Endothelial cell of umbilical vein (primary cell): ENCODE measurements around the gene COG4. TPM values are rescaled to one million over a fixed set of nuclear protein-coding genes. Genes with fewer than 3 reads are reported as not detected.

Experiments
- Bru-seq: library from RNA; stranded (reverse); fragments of 400-500 nt; gene quantifications from one replicate; lab custom pipeline; 2021; lab: Mats Ljungman, UMichigan
- BruChase-seq, 2 experiments: library from RNA; stranded (reverse); fragments of 400-500 nt; gene quantifications; one replicate each; lab custom pipeline; 2021; lab: Mats Ljungman, UMichigan
- BruUV-seq: library from RNA; stranded (reverse); fragments of 400-500 nt; replicated peaks from 2 replicates; lab custom pipeline; 2021; lab: Mats Ljungman, UMichigan
- CTCF ChIA-PET: fragments of 300-600, 350-600 bp; sonication (Branson Sonifier 250); formaldehyde crosslinking; loops from one replicate; lab custom pipeline; 2021; ENCODE audit warnings: antibody characterized with exemption, inconsistent platforms; lab: Charles Lee
- POLR2A ChIA-PET: fragments of 300-600, 350-600 bp; sonication (Branson Sonifier 250); formaldehyde crosslinking; loops from one replicate; lab custom pipeline; 2021; ENCODE audit warnings: antibody characterized with exemption, inconsistent platforms; lab: Charles Lee
- DNase-seq: peaks from one replicate; pipeline ENCODE4 v3.0.0-alpha.2; 2011; ENCODE audit warnings: low read depth, low spot score
- FAIRE-seq: peaks from 2 replicates; lab custom pipeline; 2011; peaks lifted over from hg19 to GRCh38; lab: Jason Lieb, UNC
- H2AFZ ChIP-seq: 2 replicates; pipeline ENCODE4 v1.6.0; 2012; ENCODE audit warnings: low read depth, low read length, control low read depth, inconsistent platforms
- H3K27ac ChIP-seq: 2 replicates; pipeline ENCODE4 v1.5.1; 2011; ENCODE audit warnings: low read depth, mild to moderate bottlenecking, control low read depth, low read length, moderate library complexity; ENCODE audit not compliant: insufficient read depth
- H3K27me3 ChIP-seq, 2 experiments: 2 replicates each; pipeline versions ENCODE4 v1.6.0 to v1.6.1; 2011; ENCODE audit warnings: low read length in 2 of 2, mixed read lengths in 1 of 2; ENCODE audit not compliant: control insufficient read depth in 2 of 2, insufficient read depth in 2 of 2
- H3K36me3 ChIP-seq, 2 experiments: 2 replicates in 1 of 2; 3 replicates in 1 of 2; pipeline ENCODE4 v1.5.1; 2011; ENCODE audit warnings: low read length in 2 of 2, mild to moderate bottlenecking in 1 of 2, moderate library complexity in 1 of 2; ENCODE audit not compliant: control insufficient read depth in 2 of 2, insufficient read depth in 2 of 2; ENCODE audit errors: extremely low read depth in 1 of 2
- H3K4me1 ChIP-seq: 3 replicates; pipeline ENCODE4 v1.5.1; 2011; ENCODE audit warnings: mild to moderate bottlenecking, low read length; ENCODE audit not compliant: control insufficient read depth, insufficient read depth; ENCODE audit errors: extremely low read depth
- H3K4me2 ChIP-seq: 2 replicates; pipeline ENCODE4 v1.6.1; 2011; ENCODE audit warnings: low read length, control low read depth, mixed read lengths; ENCODE audit not compliant: insufficient read depth
- H3K4me3 ChIP-seq, 3 experiments: fragments of 200-600 bp in 1 of 3; sonication (generic), shearing (Covaris generic) in 1 of 3; replicated peaks in 1 of 3; 2 replicates each; pipeline ENCODE4 v1.5.1; 2011 to 2016; ENCODE audit warnings: control low read depth in 3 of 3, low read length in 3 of 3, mild to moderate bottlenecking in 2 of 3, inconsistent platforms in 1 of 3, low read depth in 1 of 3, moderate library complexity in 1 of 3; ENCODE audit not compliant: insufficient read depth in 1 of 3
- H3K79me2 ChIP-seq: 2 replicates; pipeline ENCODE4 v1.6.0; 2012; ENCODE audit warnings: low read length, inconsistent platforms; ENCODE audit not compliant: control insufficient read depth, insufficient read depth
- H3K9ac ChIP-seq: replicated peaks from 2 replicates; pipeline ENCODE3; 2011; ENCODE audit warnings: low read length, control low read depth; ENCODE audit not compliant: insufficient read depth; ENCODE audit errors: extremely low read depth
- H3K9me1 ChIP-seq: replicated peaks from 3 replicates; pipeline ENCODE4 v1.6.0; 2011; ENCODE audit warnings: mild to moderate bottlenecking, low read length; ENCODE audit not compliant: control insufficient read depth, insufficient read depth; ENCODE audit errors: extremely low read depth
- H3K9me3 ChIP-seq: replicated peaks from 2 replicates; pipeline ENCODE4 v1.5.1; 2012; ENCODE audit warnings: low read length, inconsistent platforms; ENCODE audit not compliant: control insufficient read depth, insufficient read depth
- H4K20me1 ChIP-seq: replicated peaks from 2 replicates; pipeline ENCODE3; 2011; ENCODE audit warnings: mild to moderate bottlenecking, low read length; ENCODE audit not compliant: control insufficient read depth, insufficient read depth; ENCODE audit errors: extremely low read depth
- CTCF ChIP-seq, 2 donors: IDR thresholded peaks; 1 replicate in 1 of 2; 2 replicates in 1 of 2; pipeline ENCODE4 v1.5.1; 2011; ENCODE audit warnings: low read length in 2 of 2, mild to moderate bottlenecking in 2 of 2, moderate library complexity in 2 of 2, control low read depth in 1 of 2, inconsistent platforms in 1 of 2, low read depth in 1 of 2; ENCODE audit not compliant: insufficient read depth in 1 of 2; ENCODE audit errors: extremely low read depth in 1 of 2
- EZH2 ChIP-seq: IDR thresholded peaks from 2 replicates; pipeline ENCODE4 v1.6.1; 2012; ENCODE audit warnings: borderline replicate concordance, low read depth, mild to moderate bottlenecking, moderate library complexity, low read length, inconsistent platforms; ENCODE audit not compliant: severe bottlenecking
- GATA2 ChIP-seq: IDR thresholded peaks from 2 replicates; pipeline ENCODE4 v1.7.0; 2011; ENCODE audit warnings: low read depth, mild to moderate bottlenecking, moderate library complexity, mixed read lengths, low read length; ENCODE audit not compliant: insufficient read length, insufficient read depth
- MAX ChIP-seq: IDR thresholded peaks from 2 replicates; pipeline ENCODE4 v1.6.1; 2011; ENCODE audit not compliant: insufficient read depth, insufficient read length
- POLR2A ChIP-seq: IDR thresholded peaks from 2 replicates; pipeline ENCODE4 v1.6.1; 2012; ENCODE audit warnings: low read depth, mild to moderate bottlenecking, control low read depth, low read length
- POLR2AphosphoS5 ChIP-seq: IDR thresholded peaks from 2 replicates; pipeline ENCODE4 v1.6.1; 2012; ENCODE audit warnings: low read depth, mild to moderate bottlenecking, control low read depth, low read length, moderate library complexity; ENCODE audit not compliant: insufficient read depth
- dilution Hi-C: fragments of 300-500 bp; cut with MboI; formaldehyde crosslinking; loops from one replicate; pipeline ENCODE4 v1.15.0; 2019; ENCODE audit warnings: low sequenced_read_pairs; ENCODE audit not compliant: extremely low pct_ligation_motif_present
- intact Hi-C: fragments of 100-400 bp; cut with micrococcal nuclease; formaldehyde crosslinking; loops from one replicate; pipeline ENCODE4 v1.10.0; 2022
- long read RNA-seq: library from polyadenylated mRNA; stranded (forward); transcript quantifications from one replicate; pipeline ENCODE4 v2.0.0, GENCODE V29; 2021
- polyA minus RNA-seq, 3 experiments: library from RNA; depleted of rRNA, polyadenylated mRNA; stranded (reverse); fragments of >200 nt; gene quantifications; 1 replicate in 1 of 3; 2 replicates in 2 of 3; pipeline ENCODE4 v1.2.3, GENCODE V29; 2011
- polyA plus RNA-seq, 4 experiments: library from polyadenylated mRNA; depleted of rRNA in 3 of 4; stranded (reverse) in 3 of 4; unstranded in 1 of 4; fragments of >200 nt; gene quantifications; 2 replicates each; pipeline versions ENCODE4 v1.2.1 to v1.2.3, GENCODE V29; 2011 to 2012; ENCODE audit warnings: missing spikeins in 1 of 4
- total RNA-seq: library from RNA; stranded (reverse); gene quantifications from 2 replicates; pipeline ENCODE4 v1.2.3, GENCODE V29; 2021

Gene COG4
- total RNA-seq (46.5 and 61.2 TPM in 2 replicates), polyA plus RNA-seq (53.7 and 56.2 TPM in 2 replicates), polyA minus RNA-seq (46.8 and 58.7 TPM in 2 replicates), Bru-seq, nascent RNA (percentile 56 among the genes with signal in this experiment), BruChase-seq, experiment 1, labeled RNA remaining after a 6-hour chase (percentile 58 among the genes with signal in this experiment), BruChase-seq, experiment 2, labeled RNA remaining after a 2-hour chase (percentile 58 among the genes with signal in this experiment)
- 37.9 and 45.2 TPM in 2 replicates for polyA plus RNA-seq (2011; cell fraction: cytosol; rRNA removed)
- polyA plus RNA-seq (2011; cell fraction: nucleus; rRNA removed) = 153 and 193 TPM in 2 replicates
- polyA plus RNA-seq (2012) = 47.6 and 53.5 TPM in 2 replicates
- 21.6 TPM for polyA minus RNA-seq (2011; cell fraction: cytosol; rRNA and poly(A)+ RNA removed)
- polyA minus RNA-seq (2011; cell fraction: nucleus; rRNA and poly(A)+ RNA removed) = 33.1 and 34.6 TPM in 2 replicates
- long read RNA-seq, transcript COG4-201 (19 exons, 2,833 nt) = major isoform, 129 of 151 reads
- long read RNA-seq, partial matches to known transcripts = 1 of 151 reads
- long read RNA-seq, other reads (novel, unspliced or antisense) = 19 of 151 reads

GRCh38 chr16:70523076-70523742 lies at the start of gene COG4:
COG4 (minus strand) TSS chr16:70523554; CDS start chr16:70523543, 11 bp downstream.
- H3K9me1 ChIP-seq = no peaks in the 10 kb centered on the region
- H3K4me1 ChIP-seq = peaks cover 40% of the 10 kb centered on the region
- DNase-seq = peak; percentile 84
- H3K4me3 ChIP-seq = peak within 1 kb of the TSS; percentile 54 to 94 (median 85)
- intact Hi-C loops = loop anchor here (1.0 to 2.0 kb wide), 3 partner anchors 84 to 142 kb away; partner anchors contain the start of gene ST3GAL2
- dilution Hi-C loops = no loop called here
- ChIA-PET POLR2A (interaction anchor here (0.7 kb wide), 1 partner anchor 67 kb away, joined by 4 read pairs; no protein-coding TSS in a partner anchor), CTCF (interaction anchor here (0.9 to 1.0 kb wide), 2 partner anchors 14 to 215 kb away, joined by 3 read pairs; no protein-coding TSS in a partner anchor)
- peak within 1 kb of the TSS; percentile 93 for H3K9ac ChIP-seq
- H3K36me3 ChIP-seq = peaks cover 0 to 3% of the 10 kb centered on the region in 2 experiments
- peaks cover 57% of the 10 kb centered on the region for H3K79me2 ChIP-seq
- H3K4me2 ChIP-seq = peak within 1 kb of the TSS; percentile 95
- H3K9me3 ChIP-seq = no peaks in the 10 kb centered on the region
- H3K27ac ChIP-seq = peak within 1 kb of the TSS; percentile 82
- TF ChIP-seq POLR2AphosphoS5 (peak; percentile 90), EZH2 (no peak), POLR2A (peak; percentile 83)
- TSS peak; percentile 78 for BruUV-seq
- H2AFZ ChIP-seq = peak within 1 kb of the TSS; percentile 88
- peak; percentile 83 for FAIRE-seq
- H3K27me3 ChIP-seq = no peaks in the 10 kb centered on the region
- peaks cover 8% of the 10 kb centered on the region for H4K20me1 ChIP-seq

- Histone ChIP-seq H3K4me1 (peaks cover 67% of the 10 kb centered on the region), H3K27ac (peak overlapping the region; percentile 92), H3K9me3 (no peaks in the 10 kb centered on the region), H3K9me1 (no peaks in the 10 kb centered on the region), H3K27me3 (no peaks in the 10 kb centered on the region), H3K9ac (peak overlapping the region; percentile 50), H4K20me1 (no peaks in the 10 kb centered on the region), H2AFZ (no peak overlapping the region), H3K79me2 (peaks cover 8% of the 10 kb centered on the region), H3K36me3 (peaks cover 27 to 29% of the 10 kb centered on the region in 2 experiments), H3K4me3 (peak overlapping the region in 1 of 3 experiments; percentile 12), H3K4me2 (peak overlapping the region; percentile 67)
- dilution Hi-C loops (no loop called here), intact Hi-C loops (loop anchor here (1.0 to 10.0 kb wide), 5 partner anchors 16 to 202 kb away; no protein-coding TSS in a partner anchor)
- no peak for FAIRE-seq
- ChIA-PET POLR2A (interaction anchor here (1.0 to 1.5 kb wide), 2 partner anchors 18 to 62 kb away, joined by 4 to 5 read pairs; no protein-coding TSS in a partner anchor), CTCF (interaction anchor here (1.2 to 15.0 kb wide), 12 partner anchors 8 to 198 kb away, joined by 3 to 175 read pairs (median 6); no protein-coding TSS in a partner anchor)
- no TSS peak for BruUV-seq
- TF ChIP-seq EZH2 (no peak), CTCF (IDR thresholded peaks at IDR 0.05; ENCODE audit: extremely low read depth in 1 of 2, insufficient read depth in 1 of 2, low read depth in 1 of 2, low read length in 2 of 2) (no peak), GATA2 (no peak), MAX (no peak), POLR2AphosphoS5 (no peak)
- no peak for DNase-seq
These were observed 49.5 kb upstream of the COG4 start for GRCh38 chr16:70572926-70573270.
